ENCODE results near the gene DST.

DST gene

DNA sequence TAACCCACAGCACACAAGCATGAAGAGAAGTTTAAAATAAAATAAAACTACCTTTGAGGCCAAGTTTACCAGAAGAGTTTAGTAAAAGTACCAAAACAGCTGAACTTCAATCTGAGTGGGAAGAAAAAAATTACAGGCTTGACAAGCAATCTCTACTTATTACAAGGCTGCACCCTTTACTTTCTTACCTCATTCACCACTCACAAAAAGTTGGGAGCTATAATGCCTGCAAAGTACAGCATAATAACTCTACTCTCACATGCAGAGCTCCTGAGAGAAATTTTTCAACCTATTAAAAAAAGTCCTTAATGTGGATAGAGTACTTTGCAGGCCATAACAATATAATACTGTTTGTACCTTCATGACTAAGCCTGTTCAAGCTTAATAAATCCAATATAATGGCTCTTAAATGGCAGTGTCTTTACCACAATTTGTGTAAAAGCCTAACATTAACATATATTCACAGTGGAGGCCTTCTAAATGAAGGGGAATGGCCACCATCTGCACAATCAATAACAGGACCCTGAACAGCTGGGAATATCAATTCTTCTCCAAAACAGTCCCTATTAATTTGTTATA is 103.1 kb downstream of the DST start:
- H3K4me1 Mint-ChIP-seq, result peaks cover 9% of the 10 kb centered on the region
- H3K36me3 Mint-ChIP-seq (ENCODE audit: low read depth), result peaks cover 3% of the 10 kb centered on the region
- no peaks in the 10 kb centered on the region for H3K27me3 Mint-ChIP-seq (ENCODE audit: low read depth, poor library complexity)
- H3K27ac Mint-ChIP-seq, result no peak overlapping the region
- peak overlapping the region; percentile 70 for H3K4me3 Mint-ChIP-seq
- DNase-seq, result no peak
- TF ChIP-seq CTCF (IDR thresholded peaks at IDR 0.05), result no peak
- H3K9me3 Mint-ChIP-seq, result no peaks in the 10 kb centered on the region

DNA sequence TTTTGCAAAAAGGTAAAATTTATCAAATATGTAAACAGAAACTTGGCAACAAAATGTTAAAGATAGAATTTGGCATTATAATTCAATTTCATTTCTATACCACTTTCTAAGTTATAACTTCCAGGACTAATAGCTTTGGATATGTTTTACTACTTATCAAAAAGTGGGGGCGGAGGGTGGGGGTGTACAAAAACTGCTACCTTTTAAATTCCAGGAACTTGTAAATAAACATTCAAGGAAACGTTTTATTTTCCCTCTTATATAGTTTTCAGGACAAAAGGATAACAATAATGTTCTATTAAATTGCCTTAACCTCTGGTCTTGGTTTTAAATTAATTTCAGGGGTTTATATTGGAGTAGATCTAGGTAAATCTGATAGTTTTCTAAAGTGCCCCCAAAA is 103.8 kb downstream of the DST start:
- H3K4me3 Mint-ChIP-seq, result peak overlapping the region; percentile 70
- TF ChIP-seq CTCF (IDR thresholded peaks at IDR 0.05), result no peak
- no peak for DNase-seq
- peaks cover 8% of the 10 kb centered on the region for H3K36me3 Mint-ChIP-seq (ENCODE audit: low read depth)
- peaks cover 12% of the 10 kb centered on the region for H3K4me1 Mint-ChIP-seq
- H3K27ac Mint-ChIP-seq, result no peak overlapping the region
- H3K27me3 Mint-ChIP-seq (ENCODE audit: low read depth, poor library complexity), result no peaks in the 10 kb centered on the region
- no peaks in the 10 kb centered on the region for H3K9me3 Mint-ChIP-seq

- Mint-ChIP-seq H3K4me1 (peaks cover 25% of the 10 kb centered on the region), H3K36me3 (ENCODE audit: low read depth) (peaks cover 18% of the 10 kb centered on the region), H3K9me3 (no peaks in the 10 kb centered on the region), H3K27ac (no peak overlapping the region), H3K27me3 (ENCODE audit: low read depth, poor library complexity) (no peaks in the 10 kb centered on the region), H3K4me3 (no peak overlapping the region)
- TF ChIP-seq CTCF (IDR thresholded peaks at IDR 0.05), result no peak
- no peak for DNase-seq
Observed at GRCh38 chr6:56537223-56537770, 105.4 kb downstream of the DST start.

- no peak overlapping the region for H3K4me3 Mint-ChIP-seq
- DNase-seq, result no peak
- no peaks in the 10 kb centered on the region for H3K9me3 Mint-ChIP-seq
- H3K27me3 Mint-ChIP-seq (ENCODE audit: low read depth, poor library complexity), result no peaks in the 10 kb centered on the region
- peaks cover 30% of the 10 kb centered on the region for H3K4me1 Mint-ChIP-seq
- no peak for TF ChIP-seq CTCF (IDR thresholded peaks at IDR 0.05)
- H3K36me3 Mint-ChIP-seq (ENCODE audit: low read depth), result peaks cover 26% of the 10 kb centered on the region
- H3K27ac Mint-ChIP-seq, result no peak overlapping the region
Observed at GRCh38 chr6:56536536-56536935, 106.2 kb downstream of the DST start.

GRCh38 chr6:56535626-56536025 is 107.1 kb downstream of the DST start:
- Mint-ChIP-seq H3K4me3 (no peak overlapping the region), H3K27ac (no peak overlapping the region), H3K27me3 (ENCODE audit: low read depth, poor library complexity) (no peaks in the 10 kb centered on the region), H3K9me3 (no peaks in the 10 kb centered on the region), H3K36me3 (ENCODE audit: low read depth) (peaks cover 29% of the 10 kb centered on the region), H3K4me1 (peaks cover 33% of the 10 kb centered on the region)
- TF ChIP-seq CTCF (IDR thresholded peaks at IDR 0.05), result no peak
- no peak for DNase-seq
